GM12878 (cell line): ENCODE data around the gene PTPRJ. TPM values are rescaled to one million over a fixed set of nuclear protein-coding genes. Genes with fewer than 3 reads are reported as not detected.

Source experiments
- ATAC-seq: fragments of 200-7000 bp; cut with Tn5 transposase; 3 replicates; pipeline ENCODE4 v1.9.1; 2020; ENCODE audit warnings: mild to moderate bottlenecking, moderate library complexity
- BruUV-seq: library from RNA; stranded (reverse); fragments of 400-500 nt; replicated peaks from 2 replicates; lab custom pipeline; 2021; lab: Mats Ljungman, UMichigan
- CTCF ChIA-PET: fragments of 300-600 bp; sonication (Branson Sonifier 250); formaldehyde crosslinking; extraction: SDS; loops from one replicate; lab custom pipeline; 2021; ENCODE audit warnings: inconsistent platforms; lab: Yijun Ruan, JAX
- POLR2A ChIA-PET: fragments of 350-600 bp; formaldehyde crosslinking; extraction: SDS; loops from one replicate; lab custom pipeline; 2021; ENCODE audit warnings: inconsistent platforms; lab: Charles Lee
- RAD21 ChIA-PET: fragments of 300-600 bp; sonication (Branson Sonifier 250); formaldehyde crosslinking; loops from one replicate; lab custom pipeline; 2023; ENCODE audit warnings: antibody characterized with exemption; ENCODE audit not compliant: unreplicated experiment; lab: Charles Lee
- SMC1A ChIA-PET: fragments of 300-600 bp; sonication (Branson Sonifier 250); formaldehyde crosslinking; loops from one replicate; lab custom pipeline; 2023; ENCODE audit not compliant: unreplicated experiment, uncharacterized antibody; lab: Charles Lee
- DNase-seq: peaks from one replicate; pipeline ENCODE4 v3.0.0-alpha.2; 2011; ENCODE audit warnings: low read depth, low spot score
- FAIRE-seq: peaks from 3 replicates; lab custom pipeline; 2011; peaks lifted over from hg19 to GRCh38; lab: Jason Lieb, UNC
- H2AFZ ChIP-seq: 2 replicates; pipeline ENCODE4 v1.6.0; 2011; ENCODE audit warnings: low read depth, low read length, control low read depth; ENCODE audit not compliant: control insufficient read depth
- H3K27ac ChIP-seq: 2 replicates; pipeline ENCODE4 v1.5.1; 2011; ENCODE audit warnings: control low read depth; ENCODE audit not compliant: control insufficient read depth, insufficient read depth
- H3K27me3 ChIP-seq, 2 experiments: replicated peaks in 1 of 2; 2 replicates each; pipeline versions ENCODE4 v1.6.0 to v1.6.1; 2011; ENCODE audit warnings: low read length in 1 of 2; ENCODE audit not compliant: control insufficient read depth in 2 of 2, insufficient read depth in 2 of 2
- H3K36me3 ChIP-seq, 2 experiments: 2 replicates each; pipeline ENCODE4 v1.5.1; 2011; ENCODE audit warnings: low read length in 1 of 2; ENCODE audit not compliant: control insufficient read depth in 2 of 2, insufficient read depth in 2 of 2
- H3K4me1 ChIP-seq: 2 replicates; pipeline ENCODE4 v1.6.1; 2011; ENCODE audit warnings: mild to moderate bottlenecking, low read length, moderate library complexity, mixed read lengths; ENCODE audit not compliant: control insufficient read depth, insufficient read depth
- H3K4me2 ChIP-seq: 2 replicates; pipeline ENCODE4 v1.6.0; 2011; ENCODE audit warnings: control low read depth; ENCODE audit not compliant: control insufficient read depth, insufficient read depth
- H3K4me3 ChIP-seq: fragments of 200-600 bp; sonication (generic); 2 replicates; pipeline ENCODE4 v1.5.1; 2016
- H3K79me2 ChIP-seq: 2 replicates; pipeline ENCODE4 v1.6.0; 2011; ENCODE audit warnings: low read length; ENCODE audit not compliant: control insufficient read depth, insufficient read depth
- H3K9ac ChIP-seq: 2 replicates; pipeline ENCODE4 v1.8.0; 2011; ENCODE audit warnings: low read length, control low read depth, mixed read lengths; ENCODE audit not compliant: control insufficient read depth, insufficient read depth
- H3K9me3 ChIP-seq: replicated peaks from 3 replicates; pipeline ENCODE4 v1.5.1; 2011; ENCODE audit warnings: mild to moderate bottlenecking, low read length; ENCODE audit not compliant: control insufficient read depth, insufficient read depth
- H4K20me1 ChIP-seq: 2 replicates; pipeline ENCODE4 v1.6.0; 2011; ENCODE audit not compliant: control insufficient read depth, insufficient read depth
- ATF3 ChIP-seq: IDR thresholded peaks from 2 replicates; pipeline ENCODE4 v1.6.1; 2011; ENCODE audit warnings: low read depth, mild to moderate bottlenecking, low read length, moderate library complexity, borderline replicate concordance; ENCODE audit errors: extremely low read depth
- CBX3 ChIP-seq: fragments of 200-600 bp; sonication (generic); IDR thresholded peaks from 2 replicates; pipeline ENCODE4 v1.6.1; 2016; ENCODE audit warnings: low read depth, borderline replicate concordance
- CREB1 ChIP-seq: IDR thresholded peaks from 2 replicates; pipeline ENCODE4 v1.6.1; 2012; ENCODE audit warnings: low read depth, mild to moderate bottlenecking, inconsistent platforms
- CTCF ChIP-seq, 3 experiments: IDR thresholded peaks in 2 of 3; conservative IDR thresholded peaks in 1 of 3; 2 replicates each; pipeline ENCODE4 v1.5.1; 2011; ENCODE audit warnings: low read depth in 3 of 3, low read length in 3 of 3, mild to moderate bottlenecking in 3 of 3, control low read depth in 2 of 3, moderate library complexity in 2 of 3, inconsistent platforms in 1 of 3, mixed read lengths in 1 of 3; ENCODE audit not compliant: control insufficient read depth in 2 of 3, insufficient read depth in 1 of 3; ENCODE audit errors: extremely low read depth in 1 of 3
- EP300 ChIP-seq, 2 experiments: fragments of 150-350 bp in 1 of 2; IDR thresholded peaks; 2 replicates each; pipeline ENCODE4 v1.6.1; 2011 to 2012; ENCODE audit warnings: low read depth in 2 of 2, low read length in 2 of 2, borderline replicate concordance in 1 of 2, improper control_type of control experiment in 1 of 2, inconsistent platforms in 1 of 2; ENCODE audit not compliant: control insufficient read depth in 1 of 2
- FOXM1 ChIP-seq: IDR thresholded peaks from 2 replicates; pipeline ENCODE4 v1.6.1; 2012; ENCODE audit warnings: low read depth, mild to moderate bottlenecking, inconsistent platforms, low read length, moderate library complexity
- MEF2A ChIP-seq: IDR thresholded peaks from 2 replicates; pipeline ENCODE4 v1.6.1; 2011; ENCODE audit warnings: low read depth, mild to moderate bottlenecking, low read length, moderate library complexity; ENCODE audit not compliant: insufficient read depth
- NRF1 ChIP-seq: conservative IDR thresholded peaks from 2 replicates; pipeline ENCODE4 v1.6.1; 2011; ENCODE audit warnings: mild to moderate bottlenecking, low read depth, low read length, improper control_type of control experiment
- PAX5 ChIP-seq: IDR thresholded peaks from 2 replicates; pipeline ENCODE4 v1.6.1; 2011; ENCODE audit warnings: low read depth, low read length, borderline replicate concordance
- PBX3 ChIP-seq: IDR thresholded peaks from 2 replicates; pipeline ENCODE4 v1.6.1; 2011; ENCODE audit warnings: mild to moderate bottlenecking, low read depth, low read length, moderate library complexity; ENCODE audit not compliant: insufficient replicate concordance
- RB1 ChIP-seq: fragments of 450-650 bp; formaldehyde crosslinking; IDR thresholded peaks from 2 replicates; pipeline ENCODE4 v1.6.1; 2017; ENCODE audit warnings: mild to moderate bottlenecking, borderline replicate concordance
- SP1 ChIP-seq: IDR thresholded peaks from one replicate; pipeline ENCODE4 v1.6.1; 2011; ENCODE audit warnings: low read depth, low read length
- SUZ12 ChIP-seq: fragments of 200-600 bp; sonication (generic); IDR thresholded peaks from one replicate; pipeline ENCODE4 v1.6.1; 2018; ENCODE audit warnings: antibody characterized with exemption, mild to moderate bottlenecking; ENCODE audit not compliant: unreplicated experiment
- TCF3 ChIP-seq: IDR thresholded peaks from 2 replicates; pipeline ENCODE4 v1.6.1; 2012; ENCODE audit warnings: low read depth, mild to moderate bottlenecking, low read length, borderline replicate concordance; ENCODE audit not compliant: insufficient read depth
- ZNF274 ChIP-seq: IDR thresholded peaks from one replicate; pipeline ENCODE4 v1.8.0; 2011; ENCODE audit not compliant: insufficient read length, insufficient read depth
- WGBS: methylation state at CpG from one replicate; pipeline ENCODE4 v1.1.6; 2016; ENCODE audit warnings: low lambda C conversion rate; ENCODE audit not compliant: insufficient replicate concordance, insufficient coverage; ENCODE audit errors: missing lambda C conversion rate; 5-methylcytosine and 5-hydroxymethylcytosine counted together
- in situ Hi-C: fragments of 300-500 bp; cut with MboI; formaldehyde crosslinking; loops from 9 replicates; pipeline ENCODE4 v1.14.3; 2018; ENCODE audit warnings: mixed read lengths
- intact Hi-C: fragments of 100-400 bp; cut with micrococcal nuclease; formaldehyde crosslinking; loops from one replicate; pipeline ENCODE4 v1.14.2; 2022; ENCODE audit not compliant: unreplicated experiment
- polyA plus RNA-seq, 11 experiments: library from polyadenylated mRNA; depleted of rRNA in 4 of 11; unstranded in 6 of 11; stranded (reverse) in 5 of 11; fragments of >200 nt; fragmentation: Nextera tagmentation in 4 of 11; fragmentation: Illumina TruSeq in 1 of 11; extraction: Ambion mirVana in 4 of 11; extraction: Trizol in 1 of 11; gene quantifications; 1 replicate in 1 of 11; 2 replicates in 10 of 11; pipeline versions ENCODE4 v1.2.1 to v1.2.3, GENCODE V29; 2011 to 2016; ENCODE audit warnings: inconsistent platforms in 2 of 11, missing spikeins in 2 of 11, low read depth in 1 of 11
- total RNA-seq, 4 experiments: library from RNA; depleted of rRNA in 3 of 4; stranded (reverse); fragments of >200 nt in 3 of 4; fragmentation: Illumina TruSeq in 1 of 4; extraction: Trizol in 1 of 4; gene quantifications; 2 replicates each; pipeline versions ENCODE4 v1.2.1 to v1.2.3, GENCODE V29; 2013 to 2021

PTPRJ gene
- total and polyA plus RNA-seq, 10 of the 15 experiments (the other 5 are each of a cell fraction or from before 2014, with no cell fraction given) = 0.22 to 22.4 (median 7.4) TPM

- TF ChIP-seq TCF3 (no peak), MEF2A (no peak), SP1 (no peak), CBX3 (no peak), EP300 (IDR thresholded peaks at IDR 0.05; ENCODE audit: borderline replicate concordance in 1 of 2, control insufficient read depth in 1 of 2, low read depth in 2 of 2, low read length in 2 of 2) (no peak), NRF1 (no peak), PBX3 (no peak), CTCF (IDR thresholded peaks at IDR 0.05 in 2 of 3, conservative IDR thresholded peaks at IDR 0.05 in 1 of 3; ENCODE audit: control insufficient read depth in 2 of 3, extremely low read depth in 1 of 3, insufficient read depth in 1 of 3, low read depth in 3 of 3, low read length in 3 of 3) (no peak), PAX5 (no peak), SUZ12 (no peak), FOXM1 (no peak), ZNF274 (no peak), ATF3 (no peak), CREB1 (no peak), RB1 (no peak)
- Histone ChIP-seq H3K36me3 (peaks cover 0 to 17% of the 10 kb centered on the region in 2 experiments; a peak in 1 of 4 replicates), H3K4me1 (peaks cover 10% of the 10 kb centered on the region), H3K27ac (no peak overlapping the region), H3K27me3 (no peaks in the 10 kb centered on the region; a peak in 2 of 4 replicates), H3K9ac (no peak overlapping the region), H3K9me3 (no peaks in the 10 kb centered on the region), H3K4me2 (no peak overlapping the region), H3K4me3 (no peak overlapping the region), H3K79me2 (no peaks in the 10 kb centered on the region), H4K20me1 (no peaks in the 10 kb centered on the region), H2AFZ (no peak overlapping the region)
- FAIRE-seq (no peak), DNase-seq (no peak), ATAC-seq (no peak)
- intact Hi-C loops = no loop called here
- in situ Hi-C loops = loop anchor here (5.0 kb wide), 1 partner anchor 51 kb away; no protein-coding TSS in a partner anchor
- ChIA-PET POLR2A (no interaction called here), CTCF (no interaction called here), RAD21 (no interaction called here), SMC1A (no interaction called here)
- 65% methylated on average over 8 of the region's 8 CpGs for WGBS
- BruUV-seq = no TSS peak
These were observed 143.0 kb downstream of the PTPRJ start for GRCh38 chr11:48123254-48123875.
